OCI-LY1 (cell line): ENCODE measurements around the gene TMEM109.

Experiments used
- H2AFZ ChIP-seq: fragments of 200-600 bp; sonication (generic), shearing (Covaris generic); 2 replicates; pipeline ENCODE4 v1.6.0; 2014; ENCODE audit warnings: antibody characterized with exemption, mild to moderate bottlenecking, low read length
- H3F3A ChIP-seq: fragments of 200-600 bp; sonication (generic), shearing (Covaris generic); 2 replicates; pipeline ENCODE4 v1.6.0; 2014; ENCODE audit warnings: mild to moderate bottlenecking, antibody characterized with exemption, low read length, moderate library complexity; ENCODE audit not compliant: insufficient read depth
- H3K27ac ChIP-seq: fragments of 200-600 bp; sonication (generic); 2 replicates; pipeline ENCODE4 v1.5.1; 2014; ENCODE audit warnings: low read length, mixed run types, mild to moderate bottlenecking, low read depth; ENCODE audit not compliant: poor library complexity, severe bottlenecking
- H3K27me3 ChIP-seq: fragments of 200-600 bp; sonication (generic); 2 replicates; pipeline ENCODE4 v1.6.0; 2014; ENCODE audit warnings: antibody characterized with exemption, mild to moderate bottlenecking, low read length, moderate library complexity; ENCODE audit not compliant: insufficient read depth
- H3K36me3 ChIP-seq: fragments of 200-600 bp; sonication (generic); 2 replicates; pipeline ENCODE4 v1.6.1; 2014; ENCODE audit warnings: mild to moderate bottlenecking, antibody characterized with exemption, low read length, moderate library complexity, mixed read lengths; ENCODE audit not compliant: insufficient read depth
- H3K4me1 ChIP-seq: fragments of 200-600 bp; sonication (generic); 2 replicates; pipeline ENCODE4 v1.5.1; 2014; ENCODE audit warnings: mild to moderate bottlenecking, low read length, moderate library complexity; ENCODE audit not compliant: insufficient read depth, severe bottlenecking
- H3K4me2 ChIP-seq: fragments of 200-600 bp; sonication (generic), shearing (Covaris generic); 2 replicates; pipeline ENCODE4 v1.6.1; 2014; ENCODE audit warnings: low read length
- H3K4me3 ChIP-seq: fragments of 200-600 bp; sonication (generic); 2 replicates; pipeline ENCODE4 v1.5.1; 2014; ENCODE audit warnings: low read length, low read depth, mild to moderate bottlenecking, mixed read lengths; ENCODE audit not compliant: poor library complexity, severe bottlenecking
- H3K79me2 ChIP-seq: fragments of 200-600 bp; shearing (Covaris generic); 2 replicates; pipeline ENCODE4 v1.6.1; 2016; ENCODE audit warnings: mixed run types, low read length, mixed read lengths; ENCODE audit not compliant: insufficient read depth
- H3K9ac ChIP-seq: fragments of 200-600 bp; sonication (generic), shearing (Covaris generic); 2 replicates; pipeline ENCODE4 v1.6.1; 2014; ENCODE audit warnings: mild to moderate bottlenecking, low read length, mixed read lengths
- H3K9me2 ChIP-seq: fragments of 200-600 bp; sonication (generic), shearing (Covaris generic); 2 replicates; pipeline ENCODE4 v1.6.1; 2014; ENCODE audit warnings: low read depth, mild to moderate bottlenecking, low read length, mixed read lengths
- H3K9me3 ChIP-seq: fragments of 200-600 bp; shearing (Covaris generic); 2 replicates; pipeline ENCODE4 v1.6.1; 2014; ENCODE audit warnings: low read length, mixed read lengths
- H4K20me1 ChIP-seq: fragments of 200-600 bp; sonication (generic), shearing (Covaris generic); 2 replicates; pipeline ENCODE4 v1.6.0; 2016; ENCODE audit warnings: mild to moderate bottlenecking, low read length; ENCODE audit not compliant: insufficient read depth
- EZH2 ChIP-seq: fragments of 200-600 bp; sonication (generic), shearing (Covaris generic); IDR thresholded peaks from 2 replicates; pipeline ENCODE4 v1.8.0; 2017; ENCODE audit warnings: borderline replicate concordance, mixed run types, mild to moderate bottlenecking, antibody characterized with exemption, low read length, moderate library complexity, mixed read lengths
- TF ChIP-seq, protein P1 (sequence below): fragments of 200-600 bp; sonication (generic), shearing (Covaris generic); IDR thresholded peaks from 2 replicates; pipeline ENCODE4 v1.5.1; 2017; ENCODE audit warnings: mild to moderate bottlenecking, antibody characterized with exemption, low read length, moderate library complexity, mixed read lengths

The TMEM109 gene

DNA sequence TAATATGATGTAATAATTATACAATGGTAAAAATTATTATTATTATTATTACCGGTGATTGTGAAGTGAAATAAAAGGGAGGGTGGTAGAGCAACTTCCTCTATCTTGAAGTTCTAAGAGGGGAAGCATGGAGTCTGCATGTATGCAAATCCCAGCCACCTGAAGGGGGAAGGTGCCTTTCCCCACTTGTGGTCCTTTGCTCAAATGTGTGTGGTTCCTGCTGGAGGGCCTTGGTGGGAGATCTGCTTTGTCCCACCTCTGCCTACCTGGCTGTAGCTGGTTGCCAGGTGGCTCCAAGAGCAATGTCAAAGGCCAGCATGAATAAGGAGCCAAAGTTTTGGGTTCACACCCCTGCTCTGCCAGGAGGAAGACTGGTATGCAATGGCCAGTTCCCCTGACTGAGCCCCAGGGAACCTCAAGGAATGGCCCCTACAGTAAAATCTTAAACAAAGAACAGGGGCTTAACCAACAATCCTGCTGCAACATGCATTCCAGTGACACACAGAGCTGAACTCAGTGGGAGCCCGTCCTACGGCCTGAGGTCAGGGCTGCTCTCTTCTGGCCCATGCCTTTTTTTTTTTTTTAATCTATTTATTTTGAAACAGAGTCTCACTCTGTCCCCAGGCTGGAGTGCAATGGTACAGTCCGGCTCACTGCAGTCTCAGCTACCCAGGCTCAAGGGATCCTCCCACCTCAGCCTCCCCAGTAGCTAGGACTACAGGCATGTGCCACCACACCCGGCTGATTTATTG is 18.8 kb downstream of the TMEM109 start:
- no peaks in the 10 kb centered on the region for H4K20me1 ChIP-seq
- no peaks in the 10 kb centered on the region for H3K36me3 ChIP-seq
- peak overlapping the region; percentile 5; the same call in 1 of the 2 replicates for H3K9ac ChIP-seq
- TF ChIP-seq, protein P1, sequence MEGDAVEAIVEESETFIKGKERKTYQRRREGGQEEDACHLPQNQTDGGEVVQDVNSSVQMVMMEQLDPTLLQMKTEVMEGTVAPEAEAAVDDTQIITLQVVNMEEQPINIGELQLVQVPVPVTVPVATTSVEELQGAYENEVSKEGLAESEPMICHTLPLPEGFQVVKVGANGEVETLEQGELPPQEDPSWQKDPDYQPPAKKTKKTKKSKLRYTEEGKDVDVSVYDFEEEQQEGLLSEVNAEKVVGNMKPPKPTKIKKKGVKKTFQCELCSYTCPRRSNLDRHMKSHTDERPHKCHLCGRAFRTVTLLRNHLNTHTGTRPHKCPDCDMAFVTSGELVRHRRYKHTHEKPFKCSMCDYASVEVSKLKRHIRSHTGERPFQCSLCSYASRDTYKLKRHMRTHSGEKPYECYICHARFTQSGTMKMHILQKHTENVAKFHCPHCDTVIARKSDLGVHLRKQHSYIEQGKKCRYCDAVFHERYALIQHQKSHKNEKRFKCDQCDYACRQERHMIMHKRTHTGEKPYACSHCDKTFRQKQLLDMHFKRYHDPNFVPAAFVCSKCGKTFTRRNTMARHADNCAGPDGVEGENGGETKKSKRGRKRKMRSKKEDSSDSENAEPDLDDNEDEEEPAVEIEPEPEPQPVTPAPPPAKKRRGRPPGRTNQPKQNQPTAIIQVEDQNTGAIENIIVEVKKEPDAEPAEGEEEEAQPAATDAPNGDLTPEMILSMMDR: no peak
- TF ChIP-seq EZH2: no peak
- no peaks in the 10 kb centered on the region for H3K9me3 ChIP-seq
- H2AFZ ChIP-seq: no peak overlapping the region
- peak overlapping the region; percentile 57; the same call in 1 of the 2 replicates for H3K4me2 ChIP-seq
- no peak overlapping the region for H3K4me3 ChIP-seq
- no peaks in the 10 kb centered on the region for H3K79me2 ChIP-seq
- H3K27ac ChIP-seq: peak overlapping the region; percentile 76
- no peaks in the 10 kb centered on the region for H3K9me2 ChIP-seq
- peaks cover 36% of the 10 kb centered on the region for H3K4me1 ChIP-seq
- no peaks in the 10 kb centered on the region for H3K27me3 ChIP-seq
- H3F3A ChIP-seq: no peaks in the 10 kb centered on the region

DNA sequence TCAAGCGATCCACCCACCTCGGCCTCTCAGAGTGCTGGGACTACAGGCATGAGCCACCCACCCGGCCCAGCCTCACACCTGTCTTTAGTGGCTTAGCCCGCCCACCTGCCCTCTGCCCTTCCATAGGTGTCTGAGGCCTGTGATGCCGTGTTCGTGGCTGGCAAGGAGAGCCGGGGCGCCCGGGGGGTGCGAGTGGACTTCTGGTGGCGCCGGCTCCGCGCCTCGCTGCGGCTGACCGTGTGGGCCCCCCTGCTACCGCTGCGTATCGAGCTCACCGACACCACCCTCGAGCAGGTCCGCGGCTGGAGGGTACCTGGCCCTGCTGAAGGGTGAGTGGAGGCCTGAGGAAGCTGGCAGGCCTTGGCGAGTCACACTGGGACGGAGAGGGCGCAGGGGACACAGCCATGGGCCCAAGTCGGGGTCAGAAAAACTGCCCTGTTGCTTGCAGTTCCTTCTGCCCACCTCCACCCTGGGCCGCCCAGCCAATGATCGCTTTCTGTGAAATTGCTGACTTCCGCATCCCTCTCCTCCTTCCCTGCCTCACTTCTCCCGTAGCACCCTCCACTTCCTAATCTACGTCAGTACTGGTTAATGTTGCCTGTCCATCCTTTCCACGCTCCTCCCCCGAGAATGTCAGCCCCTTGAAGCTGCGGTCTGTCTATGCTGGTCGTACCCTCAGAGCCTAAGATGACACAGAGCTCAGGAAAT is 19.6 kb downstream of the TMEM109 start:
- Histone ChIP-seq H2AFZ (no peak overlapping the region), H3K9ac (no peak overlapping the region), H3K4me1 (peaks cover 36% of the 10 kb centered on the region), H3K79me2 (no peaks in the 10 kb centered on the region), H3K4me2 (peak overlapping the region; percentile 7; the same call in 1 of the 2 replicates), H3K27me3 (no peaks in the 10 kb centered on the region), H3K4me3 (no peak overlapping the region), H3K27ac (no peak overlapping the region), H3K9me3 (no peaks in the 10 kb centered on the region), H3K9me2 (no peaks in the 10 kb centered on the region), H3F3A (no peaks in the 10 kb centered on the region), H3K36me3 (no peaks in the 10 kb centered on the region), H4K20me1 (no peaks in the 10 kb centered on the region)
- TF ChIP-seq, protein P1: no peak
- no peak for TF ChIP-seq EZH2

DNA sequence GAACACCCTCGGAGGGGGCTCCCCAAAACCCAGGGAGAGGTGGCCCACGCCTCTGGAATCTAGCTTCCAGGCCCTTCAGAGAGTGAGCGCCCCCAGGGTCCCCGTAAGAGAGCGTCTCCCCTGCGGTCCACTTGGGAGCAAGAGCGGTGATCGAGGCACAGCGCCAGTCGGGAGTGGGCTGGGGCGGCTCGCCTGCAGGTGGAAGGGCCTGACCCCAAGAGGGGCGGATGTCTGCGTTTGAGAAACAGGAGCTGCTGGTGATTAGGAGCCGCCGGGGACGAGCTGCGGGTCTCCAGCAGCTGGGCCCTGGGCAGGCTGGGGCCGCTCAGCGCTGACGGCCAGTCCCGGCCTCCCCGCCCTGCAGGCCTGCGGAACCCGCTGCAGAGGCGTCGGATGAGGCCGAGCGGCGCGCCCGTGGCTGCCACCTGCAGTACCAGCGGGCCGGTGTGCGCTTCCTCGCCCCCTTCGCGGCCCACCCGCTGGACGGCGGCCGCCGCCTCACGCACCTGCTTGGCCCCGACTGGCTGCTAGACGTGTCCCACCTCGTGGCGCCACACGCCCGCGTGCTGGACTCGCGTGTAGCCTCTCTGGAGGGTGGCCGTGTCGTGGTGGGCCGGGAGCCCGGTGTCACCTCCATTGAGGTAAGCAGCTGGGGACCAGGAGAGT is 20.3 kb downstream of the TMEM109 start:
- H2AFZ ChIP-seq: no peak overlapping the region
- no peak overlapping the region for H3K27ac ChIP-seq
- H3K4me1 ChIP-seq: peaks cover 36% of the 10 kb centered on the region
- H3K9me3 ChIP-seq: no peaks in the 10 kb centered on the region
- H3K27me3 ChIP-seq: no peaks in the 10 kb centered on the region
- no peaks in the 10 kb centered on the region for H3K79me2 ChIP-seq
- peak overlapping the region; percentile 7; the same call in 1 of the 2 replicates for H3K4me2 ChIP-seq
- no peaks in the 10 kb centered on the region for H3F3A ChIP-seq
- H3K9ac ChIP-seq: no peak overlapping the region
- H3K4me3 ChIP-seq: no peak overlapping the region
- H3K9me2 ChIP-seq: no peaks in the 10 kb centered on the region
- TF ChIP-seq, protein P1: no peak
- H3K36me3 ChIP-seq: no peaks in the 10 kb centered on the region
- no peaks in the 10 kb centered on the region for H4K20me1 ChIP-seq
